Urothelium cell line (cell line): Measurements from ENCODE around the gene DNAH8.
"Not testable (repeated sequence)": the region's sequence is repeated elsewhere in the genome, so short reads cannot be mapped to it uniquely, and the experiment has no call there.

ENCODE experiments used
- DNase-seq: peaks from one replicate; pipeline ENCODE4 v3.0.0; 2011; ENCODE audit warnings: low spot score, mixed read lengths
- FAIRE-seq: peaks from 2 replicates; lab custom pipeline; 2011; peaks lifted over from hg19 to GRCh38; lab: Jason Lieb, UNC

DNAH8 gene

GRCh38 chr6:38715016-38715689 is at the start of gene DNAH8:
Gene DNAH8, plus strand, starts transcription at chr6:38715311. Its CDS starts 7,499 bp downstream, at chr6:38722810.
- FAIRE-seq: no peak
- DNase-seq: no peak

GRCh38 chr6:38671885-38672467 is 43.1 kb upstream of the DNAH8 start:
- no peak for FAIRE-seq
- DNase-seq: peak; percentile 54

- FAIRE-seq (no peak), DNase-seq (no peak)
These were observed 41.5 kb upstream of the DNAH8 start for GRCh38 chr6:38673397-38674165.

GRCh38 chr6:38676236-38676973 is 38.7 kb upstream of the DNAH8 start:
- DNase-seq (no peak), FAIRE-seq (no peak)

GRCh38 chr6:38676974-38677544 is 38.1 kb upstream of the DNAH8 start:
- no peak for DNase-seq
- no peak for FAIRE-seq

GRCh38 chr6:38678178-38678760 is 36.8 kb upstream of the DNAH8 start:
- FAIRE-seq (no peak), DNase-seq (no peak)

GRCh38 chr6:38679668-38680067 is 35.4 kb upstream of the DNAH8 start:
- no peak for DNase-seq
- FAIRE-seq: no peak

- DNase-seq: no peak
- no peak for FAIRE-seq
These were observed 33.3 kb upstream of the DNAH8 start for GRCh38 chr6:38681850-38682249.

GRCh38 chr6:38684237-38684636 is 30.9 kb upstream of the DNAH8 start:
- DNase-seq (no peak), FAIRE-seq (no peak)

GRCh38 chr6:38684904-38685303 is 30.2 kb upstream of the DNAH8 start:
- FAIRE-seq (no peak), DNase-seq (no peak)

GRCh38 chr6:38686270-38687042 is 28.7 kb upstream of the DNAH8 start:
- DNase-seq: no peak
- no peak for FAIRE-seq

- DNase-seq (no peak), FAIRE-seq (no peak)
These were observed 28.1 kb upstream of the DNAH8 start for GRCh38 chr6:38687043-38687353.

GRCh38 chr6:38687549-38687948 is 27.6 kb upstream of the DNAH8 start:
- no peak for DNase-seq
- FAIRE-seq: no peak

GRCh38 chr6:38688579-38689087 is 26.5 kb upstream of the DNAH8 start:
- no peak for FAIRE-seq

GRCh38 chr6:38695227-38695900 is 19.7 kb upstream of the DNAH8 start:
- DNase-seq (no peak), FAIRE-seq (no peak)

More at GRCh38 chr6:38688579-38689087, 26.5 kb upstream of the DNAH8 start:
- DNase-seq: no peak

GRCh38 chr6:38695933-38696332 is 19.2 kb upstream of the DNAH8 start:
- no peak for FAIRE-seq
- no peak for DNase-seq

- no peak for DNase-seq
- FAIRE-seq: no peak
These were observed 18.8 kb upstream of the DNAH8 start for GRCh38 chr6:38696345-38696744.

- FAIRE-seq (no peak), DNase-seq (no peak)
These were observed 17.3 kb upstream of the DNAH8 start for GRCh38 chr6:38697846-38698245.

GRCh38 chr6:38699702-38700101 is 15.4 kb upstream of the DNAH8 start:
- FAIRE-seq: not testable (repeated sequence)

More at GRCh38 chr6:38699702-38700101, 15.4 kb upstream of the DNAH8 start:
- not testable (repeated sequence) for DNase-seq
